DOHH2 (cell line): ENCODE data around the gene FAM107B.

Experiments used
- H3F3A ChIP-seq: fragments of 200-600 bp; sonication (generic), shearing (Covaris generic); 2 replicates; pipeline ENCODE4 v1.6.0; 2016; ENCODE audit warnings: antibody characterized with exemption, mild to moderate bottlenecking; ENCODE audit not compliant: control insufficient read depth, insufficient read depth
- H3K27ac ChIP-seq: fragments of 200-600 bp; sonication (generic); 2 replicates; pipeline ENCODE4 v1.5.1; 2014; ENCODE audit warnings: low read depth, mild to moderate bottlenecking, low read length, moderate library complexity
- H3K27me3 ChIP-seq: fragments of 200-600 bp; sonication (generic); 2 replicates; pipeline ENCODE4 v1.6.1; 2014; ENCODE audit warnings: mild to moderate bottlenecking, low read length, mixed read lengths; ENCODE audit not compliant: control insufficient read depth
- H3K36me3 ChIP-seq: fragments of 200-600 bp; sonication (generic); 2 replicates; pipeline ENCODE4 v1.6.1; 2014; ENCODE audit warnings: mild to moderate bottlenecking, low read length, moderate library complexity, mixed read lengths; ENCODE audit not compliant: control insufficient read depth
- H3K4me1 ChIP-seq: fragments of 200-600 bp; sonication (generic); 2 replicates; pipeline ENCODE4 v1.6.1; 2014; ENCODE audit warnings: mild to moderate bottlenecking, low read length, mixed read lengths; ENCODE audit not compliant: control insufficient read depth
- H3K4me2 ChIP-seq: fragments of 200-600 bp; sonication (generic); 2 replicates; pipeline ENCODE4 v1.6.0; 2014; ENCODE audit warnings: mild to moderate bottlenecking, low read length, moderate library complexity
- H3K4me3 ChIP-seq: fragments of 200-600 bp; sonication (generic); 2 replicates; pipeline ENCODE4 v1.5.1; 2014; ENCODE audit warnings: mild to moderate bottlenecking, low read length, mixed read lengths
- H3K79me2 ChIP-seq: fragments of 200-600 bp; sonication (generic); 2 replicates; pipeline ENCODE4 v1.6.1; 2014; ENCODE audit warnings: mild to moderate bottlenecking, low read length, mixed read lengths; ENCODE audit not compliant: control insufficient read depth
- H3K9me2 ChIP-seq: fragments of 200-600 bp; sonication (generic); replicated peaks from 2 replicates; pipeline ENCODE4 v1.6.1; 2014; ENCODE audit warnings: mild to moderate bottlenecking, low read length, mixed read lengths; ENCODE audit not compliant: control insufficient read depth
- H3K9me3 ChIP-seq: fragments of 200-600 bp; sonication (generic); 2 replicates; pipeline ENCODE4 v1.6.1; 2014; ENCODE audit warnings: antibody characterized with exemption, low read length, mixed read lengths; ENCODE audit not compliant: control insufficient read depth, insufficient read depth
- H4K20me1 ChIP-seq: fragments of 200-600 bp; sonication (generic); 2 replicates; pipeline ENCODE4 v1.6.0; 2014; ENCODE audit warnings: low read depth, mild to moderate bottlenecking, antibody characterized with exemption, low read length, moderate library complexity; ENCODE audit not compliant: control insufficient read depth, insufficient read depth
- EZH2phosphoT487 ChIP-seq: fragments of 200-600 bp; sonication (generic); IDR thresholded peaks from 2 replicates; pipeline ENCODE4 v1.6.1; 2017; ENCODE audit warnings: borderline replicate concordance, mild to moderate bottlenecking, antibody characterized with exemption, low read length, moderate library complexity, mixed read lengths
- TF ChIP-seq, protein P1 (sequence below): fragments of 200-600 bp; sonication (generic); IDR thresholded peaks from one replicate; pipeline ENCODE4 v1.5.1; 2014; ENCODE audit warnings: antibody characterized with exemption, mild to moderate bottlenecking, low read depth, low read length; ENCODE audit not compliant: poor library complexity, severe bottlenecking

Gene FAM107B

GRCh38 chr10:14567421-14567820 is 207.3 kb downstream of the FAM107B start:
- H3F3A ChIP-seq = peaks cover 65% of the 10 kb centered on the region
- no peak overlapping the region for H3K27ac ChIP-seq
- TF ChIP-seq EZH2phosphoT487 = no peak
- TF ChIP-seq, protein P1, sequence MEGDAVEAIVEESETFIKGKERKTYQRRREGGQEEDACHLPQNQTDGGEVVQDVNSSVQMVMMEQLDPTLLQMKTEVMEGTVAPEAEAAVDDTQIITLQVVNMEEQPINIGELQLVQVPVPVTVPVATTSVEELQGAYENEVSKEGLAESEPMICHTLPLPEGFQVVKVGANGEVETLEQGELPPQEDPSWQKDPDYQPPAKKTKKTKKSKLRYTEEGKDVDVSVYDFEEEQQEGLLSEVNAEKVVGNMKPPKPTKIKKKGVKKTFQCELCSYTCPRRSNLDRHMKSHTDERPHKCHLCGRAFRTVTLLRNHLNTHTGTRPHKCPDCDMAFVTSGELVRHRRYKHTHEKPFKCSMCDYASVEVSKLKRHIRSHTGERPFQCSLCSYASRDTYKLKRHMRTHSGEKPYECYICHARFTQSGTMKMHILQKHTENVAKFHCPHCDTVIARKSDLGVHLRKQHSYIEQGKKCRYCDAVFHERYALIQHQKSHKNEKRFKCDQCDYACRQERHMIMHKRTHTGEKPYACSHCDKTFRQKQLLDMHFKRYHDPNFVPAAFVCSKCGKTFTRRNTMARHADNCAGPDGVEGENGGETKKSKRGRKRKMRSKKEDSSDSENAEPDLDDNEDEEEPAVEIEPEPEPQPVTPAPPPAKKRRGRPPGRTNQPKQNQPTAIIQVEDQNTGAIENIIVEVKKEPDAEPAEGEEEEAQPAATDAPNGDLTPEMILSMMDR = no peak
- H3K9me3 ChIP-seq = no peaks in the 10 kb centered on the region
- no peak overlapping the region for H3K4me3 ChIP-seq
- no peaks in the 10 kb centered on the region for H3K27me3 ChIP-seq
- peaks cover 97% of the 10 kb centered on the region for H3K4me1 ChIP-seq
- peaks cover 78% of the 10 kb centered on the region for H4K20me1 ChIP-seq
- H3K4me2 ChIP-seq = peak overlapping the region; percentile 25
- no peaks in the 10 kb centered on the region for H3K9me2 ChIP-seq
- H3K79me2 ChIP-seq = peaks cover 100% of the 10 kb centered on the region
- peaks cover 96% of the 10 kb centered on the region for H3K36me3 ChIP-seq

- peaks cover 96% of the 10 kb centered on the region for H3K36me3 ChIP-seq
- H3K9me2 ChIP-seq = no peaks in the 10 kb centered on the region
- H3K27ac ChIP-seq = no peak overlapping the region
- peaks cover 100% of the 10 kb centered on the region for H3K79me2 ChIP-seq
- H4K20me1 ChIP-seq = peaks cover 78% of the 10 kb centered on the region
- peaks cover 65% of the 10 kb centered on the region for H3F3A ChIP-seq
- H3K4me2 ChIP-seq = peak overlapping the region; percentile 55
- peak overlapping the region; percentile 42; the same call in 1 of the 2 replicates for H3K4me3 ChIP-seq
- TF ChIP-seq, protein P1 = no peak
- TF ChIP-seq EZH2phosphoT487 = no peak
- H3K9me3 ChIP-seq = no peaks in the 10 kb centered on the region
- H3K4me1 ChIP-seq = peaks cover 97% of the 10 kb centered on the region
- no peaks in the 10 kb centered on the region for H3K27me3 ChIP-seq
Observed at GRCh38 chr10:14566498-14566897, 208.2 kb downstream of the FAM107B start.

DNA sequence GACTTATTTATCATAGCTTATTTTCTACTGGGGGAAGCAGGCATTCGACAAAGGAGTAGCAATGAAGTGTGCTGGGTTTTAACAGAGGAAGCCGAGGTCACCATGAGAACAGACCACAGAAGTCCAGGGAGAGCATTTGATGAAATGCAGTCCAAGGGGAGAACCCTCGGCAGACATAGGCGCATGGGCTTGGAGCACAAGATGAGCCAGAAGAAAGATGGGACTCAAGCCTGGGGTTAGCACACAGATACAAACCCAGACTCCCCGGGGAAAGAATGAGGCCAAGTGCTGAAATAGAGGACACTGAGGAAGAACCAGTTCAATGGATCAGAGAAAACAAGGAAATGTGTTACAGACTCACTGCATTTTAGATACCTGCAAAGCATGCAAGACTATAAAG is 209.5 kb downstream of the FAM107B start:
- Histone ChIP-seq H3K4me3 (peak overlapping the region; percentile 42), H3K27me3 (no peaks in the 10 kb centered on the region), H3K79me2 (peaks cover 100% of the 10 kb centered on the region), H3K36me3 (peaks cover 96% of the 10 kb centered on the region), H3F3A (peaks cover 62% of the 10 kb centered on the region), H3K27ac (peak overlapping the region; percentile 31), H3K4me1 (peaks cover 98% of the 10 kb centered on the region), H3K9me2 (no peaks in the 10 kb centered on the region), H3K4me2 (peak overlapping the region; percentile 55), H4K20me1 (peaks cover 80% of the 10 kb centered on the region), H3K9me3 (no peaks in the 10 kb centered on the region)
- TF ChIP-seq, protein P1 = no peak
